ENCODE measurements around the gene CAMK4. TPM values are rescaled to one million over a fixed set of nuclear protein-coding genes. Genes with fewer than 3 reads are reported as not detected.
A peak's percentile ranks its signal among the peaks of the same experiment; 100 is the strongest.

Gene CAMK4
- total and polyA plus RNA-seq, 8 donors, result 0.45 to 25.1 (median 3.8) TPM

- Histone ChIP-seq H3K27ac (no peak overlapping the region), H3K36me3 (no peaks in the 10 kb centered on the region), H3K4me3 (no peak overlapping the region), H3K9me3 (no peaks in the 10 kb centered on the region), H3K27me3 (no peaks in the 10 kb centered on the region), H3K4me1 (no peaks in the 10 kb centered on the region)
- DNase-seq, result no peak
- intact Hi-C loops (cut with DNase I; ENCODE audit: low total_unique reads), result no loop called here
- 73 to 83% (median 80%) methylated on average over 2 of the region's 2 CpGs for WGBS, 5 donors
- TF ChIP-seq EP300 (IDR thresholded peaks at IDR 0.05) (no peak), POLR2AphosphoS5 (IDR thresholded peaks at IDR 0.05) (no peak), POLR2A (IDR thresholded peaks at IDR 0.05) (no peak)
- TF ChIP-seq, protein P1, sequence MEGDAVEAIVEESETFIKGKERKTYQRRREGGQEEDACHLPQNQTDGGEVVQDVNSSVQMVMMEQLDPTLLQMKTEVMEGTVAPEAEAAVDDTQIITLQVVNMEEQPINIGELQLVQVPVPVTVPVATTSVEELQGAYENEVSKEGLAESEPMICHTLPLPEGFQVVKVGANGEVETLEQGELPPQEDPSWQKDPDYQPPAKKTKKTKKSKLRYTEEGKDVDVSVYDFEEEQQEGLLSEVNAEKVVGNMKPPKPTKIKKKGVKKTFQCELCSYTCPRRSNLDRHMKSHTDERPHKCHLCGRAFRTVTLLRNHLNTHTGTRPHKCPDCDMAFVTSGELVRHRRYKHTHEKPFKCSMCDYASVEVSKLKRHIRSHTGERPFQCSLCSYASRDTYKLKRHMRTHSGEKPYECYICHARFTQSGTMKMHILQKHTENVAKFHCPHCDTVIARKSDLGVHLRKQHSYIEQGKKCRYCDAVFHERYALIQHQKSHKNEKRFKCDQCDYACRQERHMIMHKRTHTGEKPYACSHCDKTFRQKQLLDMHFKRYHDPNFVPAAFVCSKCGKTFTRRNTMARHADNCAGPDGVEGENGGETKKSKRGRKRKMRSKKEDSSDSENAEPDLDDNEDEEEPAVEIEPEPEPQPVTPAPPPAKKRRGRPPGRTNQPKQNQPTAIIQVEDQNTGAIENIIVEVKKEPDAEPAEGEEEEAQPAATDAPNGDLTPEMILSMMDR (IDR thresholded peaks at IDR 0.05), result no peak
Measured at GRCh38 chr5:111398013-111398412, 173.8 kb downstream of the CAMK4 start.

DNA sequence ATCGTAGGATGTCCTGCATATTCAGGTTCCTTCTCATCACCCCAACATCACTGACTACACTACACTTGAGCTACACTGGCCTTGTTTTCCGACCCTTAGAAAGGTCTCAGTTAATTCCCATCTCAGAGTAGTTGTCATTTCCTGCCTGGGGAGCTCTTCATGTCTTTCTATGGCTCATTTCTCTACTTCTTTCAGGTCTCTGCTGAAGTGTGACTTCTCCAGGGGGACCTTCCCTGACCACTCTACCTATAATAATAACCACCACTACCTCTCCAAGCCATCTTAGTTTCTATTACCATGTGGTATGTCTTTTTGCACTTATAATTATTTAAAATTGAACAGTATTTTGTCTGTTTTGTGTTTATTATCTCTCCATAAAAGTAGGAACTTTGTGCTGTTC lies 174.9 kb downstream of the CAMK4 start:
- no peaks in the 10 kb centered on the region for H3K4me1 ChIP-seq
- no peak overlapping the region for H3K4me3 ChIP-seq
- intact Hi-C loops (cut with DNase I; ENCODE audit: low total_unique reads), result no loop called here
- no peaks in the 10 kb centered on the region for H3K9me3 ChIP-seq
- no peak for DNase-seq
- no peak overlapping the region for H3K27ac ChIP-seq
- H3K27me3 ChIP-seq, result no peaks in the 10 kb centered on the region
- WGBS, 5 donors, result 33 to 73% (median 39%) methylated on average over 2 of the region's 2 CpGs
- TF ChIP-seq POLR2A (IDR thresholded peaks at IDR 0.05), result no peak
- no peak for TF ChIP-seq EP300 (IDR thresholded peaks at IDR 0.05)
- TF ChIP-seq, protein P1 (IDR thresholded peaks at IDR 0.05), result no peak
- TF ChIP-seq POLR2AphosphoS5 (IDR thresholded peaks at IDR 0.05), result no peak
- no peaks in the 10 kb centered on the region for H3K36me3 ChIP-seq

DNA sequence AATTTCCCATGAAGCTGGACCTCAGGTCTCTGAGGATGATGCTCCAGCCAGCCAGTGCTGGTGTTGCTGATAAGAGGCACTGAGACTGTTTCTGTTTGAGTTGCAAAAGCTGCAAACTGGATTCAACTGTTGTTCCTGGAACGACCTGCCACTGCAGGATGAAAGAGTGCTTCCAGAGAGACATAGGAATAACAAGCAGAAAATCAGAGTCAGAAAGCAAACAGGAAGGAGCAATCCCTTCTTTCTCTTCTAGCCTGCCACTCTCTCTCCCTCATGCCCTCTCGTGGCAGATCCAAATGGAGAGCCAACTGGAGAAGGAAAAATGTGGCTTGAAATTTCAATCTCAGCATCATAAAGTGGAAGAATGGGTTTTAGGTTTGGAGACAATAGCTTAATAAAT lies 177.7 kb downstream of the CAMK4 start:
- 30 to 56% (median 38%) methylated on average over 2 of the region's 2 CpGs for WGBS, 5 donors
- Histone ChIP-seq H3K9me3 (no peaks in the 10 kb centered on the region), H3K36me3 (no peaks in the 10 kb centered on the region), H3K4me1 (no peaks in the 10 kb centered on the region), H3K27ac (no peak overlapping the region), H3K4me3 (no peak overlapping the region), H3K27me3 (no peaks in the 10 kb centered on the region)
- intact Hi-C loops (cut with DNase I; ENCODE audit: low total_unique reads), result no loop called here
- TF ChIP-seq POLR2A (IDR thresholded peaks at IDR 0.05) (no peak), EP300 (IDR thresholded peaks at IDR 0.05) (no peak), POLR2AphosphoS5 (IDR thresholded peaks at IDR 0.05) (no peak)
- DNase-seq, result no peak

- intact Hi-C loops (cut with DNase I; ENCODE audit: low total_unique reads), result no loop called here
- H3K36me3 ChIP-seq, result no peaks in the 10 kb centered on the region
- no peak overlapping the region for H3K27ac ChIP-seq
- no peaks in the 10 kb centered on the region for H3K4me1 ChIP-seq
- no peaks in the 10 kb centered on the region for H3K27me3 ChIP-seq
- TF ChIP-seq, protein P1 (IDR thresholded peaks at IDR 0.05), result no peak
- no peak for TF ChIP-seq EP300 (IDR thresholded peaks at IDR 0.05)
- no peak for TF ChIP-seq POLR2AphosphoS5 (IDR thresholded peaks at IDR 0.05)
- no peak for TF ChIP-seq POLR2A (IDR thresholded peaks at IDR 0.05)
- DNase-seq, result peak in 1 of 2 donors; percentile 24
- 49 to 72% (median 64%) methylated on average over 2 of the region's 2 CpGs for WGBS, 5 donors
- H3K4me3 ChIP-seq, result no peak overlapping the region
- H3K9me3 ChIP-seq, result no peaks in the 10 kb centered on the region
Measured at GRCh38 chr5:111404270-111404769, 180.1 kb downstream of the CAMK4 start.

- H3K4me1 ChIP-seq, result no peaks in the 10 kb centered on the region
- H3K9me3 ChIP-seq, result no peaks in the 10 kb centered on the region
- DNase-seq, result no peak
- H3K27ac ChIP-seq, result no peak overlapping the region
- no peaks in the 10 kb centered on the region for H3K27me3 ChIP-seq
- H3K4me3 ChIP-seq, result no peak overlapping the region
- no peaks in the 10 kb centered on the region for H3K36me3 ChIP-seq
- TF ChIP-seq, protein P1 (IDR thresholded peaks at IDR 0.05), result no peak
- TF ChIP-seq EP300 (IDR thresholded peaks at IDR 0.05), result no peak
- TF ChIP-seq POLR2AphosphoS5 (IDR thresholded peaks at IDR 0.05), result no peak
- TF ChIP-seq POLR2A (IDR thresholded peaks at IDR 0.05), result no peak
- intact Hi-C loops (cut with DNase I; ENCODE audit: low total_unique reads), result no loop called here
Measured at GRCh38 chr5:111407562-111407961, 183.4 kb downstream of the CAMK4 start.
